Measurements from ENCODE around the gene SPIN2B.
A peak's percentile ranks its signal among the peaks of the same experiment; 100 is the strongest.
"Not testable (repeated sequence)": the region's sequence is repeated elsewhere in the genome, so short reads cannot be mapped to it uniquely, and the experiment has no call there.

SPIN2B gene

DNA sequence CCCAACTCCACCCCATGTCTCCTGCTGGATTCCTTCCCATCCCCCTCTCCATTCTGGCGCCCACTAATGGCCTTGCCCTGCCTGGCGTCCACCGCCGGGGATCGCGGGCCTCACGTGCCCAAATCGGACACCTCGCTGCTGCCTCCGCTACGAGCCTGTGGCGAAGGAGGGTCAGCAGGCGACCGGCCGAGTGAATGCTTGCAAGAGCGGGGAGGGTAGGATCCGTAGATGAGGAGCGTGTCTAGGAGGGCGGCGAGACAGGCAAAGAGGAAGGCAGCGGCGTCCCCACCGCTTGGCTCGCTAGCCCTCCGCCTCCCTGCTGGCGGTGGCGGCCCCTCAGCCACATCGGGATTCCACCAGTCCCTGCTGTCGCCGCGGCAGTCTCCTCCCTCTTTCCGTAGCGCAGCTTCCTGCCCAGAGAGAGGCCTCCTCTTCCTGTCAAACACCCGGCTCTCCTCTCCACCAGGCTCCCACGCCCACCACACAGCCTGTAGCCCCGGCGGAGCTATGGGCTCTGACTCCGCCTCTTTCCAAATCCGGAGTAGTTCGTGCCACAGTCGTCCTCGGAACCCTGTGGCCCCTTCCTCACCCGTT, at the start of gene SPIN2B:
TSS of gene SPIN2B (minus strand) at position 387 of the 594 bp plus-strand sequence.
- DNase-seq = peak; percentile 71

DNA sequence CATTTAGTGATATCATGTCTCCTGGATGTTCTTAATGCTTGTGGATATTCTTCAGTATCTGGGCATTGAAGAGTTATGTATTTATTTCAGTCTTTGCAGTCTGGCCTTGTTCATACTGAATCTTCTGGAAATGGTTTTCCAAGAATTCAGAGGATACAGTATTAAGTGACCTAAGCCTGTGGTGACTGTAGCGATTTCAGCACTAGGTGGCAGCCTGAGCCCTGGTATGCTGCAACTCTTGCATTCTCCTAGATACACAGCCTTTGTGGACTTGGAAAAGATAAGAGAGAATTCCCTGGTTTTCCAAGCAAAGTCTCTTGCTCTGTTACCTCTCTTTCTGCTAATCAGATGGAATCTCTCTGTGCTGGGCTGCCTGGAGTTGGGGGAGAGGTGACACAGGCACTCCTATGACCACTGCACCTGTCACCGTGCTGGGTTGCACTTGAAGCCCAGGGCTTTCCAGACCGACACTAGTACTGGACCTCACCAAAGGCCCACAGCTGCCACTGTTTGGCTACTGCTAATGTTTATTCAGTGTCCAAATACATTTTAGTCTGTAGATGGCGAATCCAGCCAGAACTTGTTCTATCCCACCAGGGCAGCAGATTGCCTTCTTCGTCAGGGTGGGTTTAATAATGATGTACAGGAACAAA, 35.2 kb upstream of the SPIN2B start:
- no peak for DNase-seq

DNA sequence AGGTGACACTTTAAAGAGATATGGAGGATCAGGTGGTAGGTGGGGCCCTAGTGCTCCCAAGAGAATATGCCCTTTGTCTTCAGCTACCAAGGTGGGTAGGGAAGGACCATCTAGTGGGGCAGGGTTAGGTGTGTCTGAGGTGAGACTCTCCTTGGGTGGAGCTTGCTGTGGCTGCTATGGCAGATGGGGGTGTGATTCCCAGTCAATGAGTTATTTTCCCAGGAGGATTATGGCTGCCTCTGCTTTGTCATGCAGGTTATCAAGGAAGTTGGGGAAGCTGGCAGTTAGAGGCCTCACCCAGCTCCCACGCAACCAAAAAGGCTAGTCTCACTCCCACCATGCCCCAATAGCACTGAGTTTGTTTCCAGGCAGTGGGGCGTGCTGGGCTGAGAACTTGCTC, 33.8 kb upstream of the SPIN2B start:
- DNase-seq = no peak

DNA sequence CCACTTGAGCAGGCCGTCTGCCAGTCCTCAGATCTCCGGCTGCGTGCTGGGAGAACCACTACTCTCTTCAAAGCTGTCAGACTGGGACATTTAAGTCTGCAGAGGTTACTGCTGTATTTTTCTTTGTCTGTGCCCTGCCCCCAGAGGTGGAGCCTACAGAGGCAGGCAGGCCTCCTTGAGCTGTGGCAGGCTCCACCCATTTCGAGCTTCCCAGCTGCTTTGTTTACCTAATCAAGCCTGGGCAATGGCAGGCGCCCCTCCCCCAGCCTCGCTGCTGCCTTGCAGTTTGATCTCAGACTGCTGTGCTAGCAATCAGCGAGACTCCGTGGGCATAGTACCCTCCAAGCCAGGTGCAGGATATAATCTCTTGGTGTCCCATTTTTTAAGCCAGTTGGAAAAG, 30.9 kb upstream of the SPIN2B start:
- not testable (repeated sequence) for DNase-seq

DNA sequence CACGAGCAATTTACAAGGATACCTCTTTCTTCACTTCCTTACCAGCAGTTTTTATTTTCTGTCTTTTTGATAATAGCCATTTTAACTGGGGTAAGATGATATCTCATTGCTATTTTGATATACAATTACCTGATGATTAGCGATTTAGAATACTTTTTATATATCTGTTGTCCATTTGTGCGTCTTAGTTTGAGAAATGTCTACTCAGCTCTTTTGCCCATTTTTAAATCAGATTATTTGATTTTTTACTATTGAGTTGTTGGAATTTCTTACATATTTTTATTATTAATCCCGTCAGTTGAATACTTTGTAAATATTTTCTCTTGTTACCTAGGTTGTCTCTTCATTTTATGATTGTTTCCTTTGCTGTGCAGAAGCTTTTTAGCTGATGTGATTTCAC, 17.3 kb upstream of the SPIN2B start:
- no peak for DNase-seq

DNA sequence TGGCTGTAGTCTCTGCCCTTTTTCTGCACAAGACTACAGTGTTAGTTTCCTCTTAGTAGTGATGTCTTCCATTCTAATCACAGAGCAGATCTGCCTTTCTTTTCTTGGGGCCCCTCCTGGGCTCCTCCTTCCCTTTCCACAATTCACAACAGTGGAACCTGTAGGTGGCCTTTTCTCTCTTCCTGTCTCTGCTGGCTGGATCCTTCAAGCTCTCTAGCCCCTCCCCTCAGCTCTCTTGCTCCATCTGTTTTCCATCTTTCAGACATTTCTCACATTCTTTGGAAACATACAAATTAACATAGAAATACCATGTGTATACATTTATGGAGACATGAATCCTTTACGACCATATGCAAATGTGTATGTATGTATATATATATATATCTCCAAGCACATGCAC, 16.2 kb upstream of the SPIN2B start:
- DNase-seq = no peak

DNA sequence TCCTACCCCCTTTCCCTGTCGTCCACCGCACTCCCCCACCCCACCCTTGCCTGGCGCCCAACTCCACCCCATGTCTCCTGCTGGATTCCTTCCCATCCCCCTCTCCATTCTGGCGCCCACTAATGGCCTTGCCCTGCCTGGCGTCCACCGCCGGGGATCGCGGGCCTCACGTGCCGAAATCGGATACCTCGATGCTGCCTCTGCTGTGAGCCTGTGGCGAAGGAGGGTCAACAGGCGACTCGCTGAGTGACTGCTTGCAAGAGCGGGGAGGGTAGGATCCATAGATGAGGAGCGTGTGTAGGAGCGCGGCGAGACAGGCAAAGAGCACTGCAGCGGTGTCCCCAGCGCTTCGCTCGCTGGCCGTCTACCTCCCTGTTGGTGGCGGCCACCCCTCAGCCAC, 15.7 kb upstream of the SPIN2B start, which contains the start of gene SPIN2A:
TSS of gene SPIN2A (minus strand) at position 325 of the 400 bp plus-strand sequence. CDS start 800 bp downstream, outside the sequence.
- DNase-seq = not testable (repeated sequence)

DNA sequence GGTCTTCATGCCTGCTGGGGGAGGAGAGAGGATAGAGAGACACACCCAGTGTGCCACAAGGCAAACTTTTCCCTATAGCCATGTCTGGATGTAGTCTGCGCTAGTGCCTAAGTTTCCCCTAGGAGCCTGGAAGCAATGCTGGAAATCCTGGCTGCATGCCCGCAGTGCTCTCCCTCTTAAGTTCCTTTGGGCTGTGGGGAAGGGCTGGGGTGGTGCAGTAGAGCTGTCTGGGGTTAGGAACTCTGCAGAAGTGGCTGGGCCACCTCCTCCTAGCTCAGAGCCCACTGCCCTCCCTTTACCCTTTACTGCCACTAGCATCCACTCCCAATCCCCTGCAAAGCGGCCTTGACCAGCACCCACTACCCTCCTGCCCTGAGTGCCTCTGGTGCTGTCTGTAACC, 15.2 kb upstream of the SPIN2B start:
- DNase-seq = not testable (repeated sequence)

DNA sequence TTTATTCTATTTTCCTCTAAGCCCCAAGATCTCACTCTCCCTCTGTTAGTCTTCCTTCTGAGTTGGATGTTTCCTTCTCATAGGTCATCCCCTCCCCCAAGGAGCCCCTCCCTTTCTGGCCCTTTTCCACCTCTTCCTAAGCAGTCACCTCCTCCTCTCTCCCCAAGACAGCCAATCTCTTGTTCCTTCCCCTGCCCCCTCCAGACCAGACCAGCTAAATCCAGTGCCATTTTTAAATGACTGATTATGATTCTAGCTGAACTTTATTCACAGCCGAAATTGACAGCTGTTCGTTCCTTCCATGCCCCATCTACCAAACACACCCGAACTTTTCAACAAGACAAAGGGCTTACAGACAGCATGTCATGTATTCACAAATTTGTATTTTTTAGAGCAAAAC, 13.9 kb upstream of the SPIN2B start:
- DNase-seq = no peak

DNA sequence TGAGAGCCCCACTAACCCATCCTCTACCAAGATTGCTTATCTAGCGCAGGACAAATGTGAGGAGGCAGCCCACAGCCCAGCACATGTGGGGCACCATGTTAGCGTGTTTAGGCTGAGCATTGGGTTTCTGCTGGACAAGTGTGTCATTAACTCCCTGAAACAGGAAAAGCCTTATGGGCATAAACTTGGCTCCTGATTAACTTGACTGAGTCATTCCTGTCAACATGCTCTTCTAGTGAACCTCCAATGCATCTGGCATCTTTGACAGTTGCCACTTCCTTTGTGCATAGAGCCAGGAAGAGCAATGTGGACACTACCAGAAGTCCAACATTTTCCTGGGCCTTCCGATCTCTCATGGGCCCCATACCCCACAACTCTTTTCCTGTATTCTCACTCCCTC, 13.4 kb upstream of the SPIN2B start:
- no peak for DNase-seq

DNA sequence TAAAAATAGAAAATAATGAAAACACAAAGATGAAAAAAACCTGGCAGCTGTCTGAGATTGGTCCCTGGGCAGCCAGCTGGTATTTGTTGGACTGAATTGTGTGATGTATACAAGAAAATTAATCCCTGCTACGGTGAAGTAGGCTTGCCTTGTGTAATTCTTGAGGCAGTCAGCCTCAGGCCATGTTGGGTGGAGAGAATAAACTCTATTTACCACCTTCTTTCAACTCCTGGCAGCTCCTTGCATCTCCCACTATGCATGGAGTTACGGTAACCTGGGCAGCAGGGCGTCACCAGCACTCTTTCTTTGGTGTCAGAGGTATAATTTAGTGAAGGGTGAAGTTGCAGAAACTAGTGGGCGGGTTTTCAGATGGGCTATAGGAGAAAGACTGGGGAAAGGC, 12.4 kb upstream of the SPIN2B start:
- no peak for DNase-seq

DNA sequence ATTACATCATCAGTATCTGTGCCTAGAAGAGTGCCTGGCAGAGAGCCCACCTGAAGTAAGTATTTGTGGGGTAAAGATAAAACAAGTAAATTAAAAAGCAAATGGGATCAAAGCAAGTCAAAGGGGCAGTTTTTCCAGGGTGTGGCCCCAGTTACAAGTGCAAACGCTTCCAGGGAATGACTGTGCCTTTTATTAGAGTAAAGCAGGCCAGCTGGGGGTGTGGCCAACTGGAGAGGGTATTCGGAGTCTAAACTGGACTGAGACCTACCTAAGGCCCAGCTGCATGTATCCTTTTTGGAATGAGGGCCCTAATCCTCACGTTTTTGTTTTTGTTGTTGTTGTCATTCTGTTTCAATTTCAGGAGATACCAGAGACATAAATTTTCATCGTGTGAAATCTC, 11.9 kb upstream of the SPIN2B start:
- DNase-seq = not testable (repeated sequence)

DNA sequence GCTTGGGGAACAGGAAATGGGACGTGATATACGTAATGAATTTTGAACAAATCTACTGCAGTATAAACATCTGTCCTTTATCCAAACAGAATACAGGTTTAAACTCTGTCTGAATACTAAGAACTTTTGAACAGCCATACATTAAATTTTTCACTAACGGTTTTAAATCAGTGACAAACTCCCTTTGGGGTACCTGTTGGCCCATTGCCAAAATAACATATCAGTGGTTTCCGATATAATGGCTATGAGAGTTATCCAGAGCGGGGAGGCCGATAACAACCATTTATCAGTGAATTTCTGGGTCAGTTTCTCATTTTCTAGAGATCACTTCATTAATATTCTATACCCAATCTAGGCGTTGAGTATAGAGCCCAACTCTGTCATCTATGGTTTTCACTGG, 10.7 kb upstream of the SPIN2B start:
- DNase-seq = no peak

DNA sequence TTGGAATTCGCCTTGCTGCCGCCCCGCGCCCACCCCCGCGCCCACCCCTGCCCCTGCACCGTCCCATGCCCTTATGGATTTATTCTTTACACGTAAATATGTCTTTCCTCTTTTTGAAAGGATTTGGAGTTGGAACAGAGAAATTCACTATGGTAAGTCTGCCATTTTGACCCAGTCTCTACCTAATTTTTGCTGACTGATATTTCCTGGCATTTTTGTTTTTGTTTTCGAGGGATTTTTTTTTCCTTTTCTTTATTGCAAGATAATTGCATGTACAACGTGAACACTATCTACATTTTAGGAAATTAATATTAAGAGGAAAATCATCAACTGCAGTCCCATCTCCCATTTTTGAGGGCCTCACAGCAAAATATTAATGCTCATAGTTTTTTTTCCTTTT, 468 bp upstream of the SPIN2B start:
- no peak for DNase-seq

DNA sequence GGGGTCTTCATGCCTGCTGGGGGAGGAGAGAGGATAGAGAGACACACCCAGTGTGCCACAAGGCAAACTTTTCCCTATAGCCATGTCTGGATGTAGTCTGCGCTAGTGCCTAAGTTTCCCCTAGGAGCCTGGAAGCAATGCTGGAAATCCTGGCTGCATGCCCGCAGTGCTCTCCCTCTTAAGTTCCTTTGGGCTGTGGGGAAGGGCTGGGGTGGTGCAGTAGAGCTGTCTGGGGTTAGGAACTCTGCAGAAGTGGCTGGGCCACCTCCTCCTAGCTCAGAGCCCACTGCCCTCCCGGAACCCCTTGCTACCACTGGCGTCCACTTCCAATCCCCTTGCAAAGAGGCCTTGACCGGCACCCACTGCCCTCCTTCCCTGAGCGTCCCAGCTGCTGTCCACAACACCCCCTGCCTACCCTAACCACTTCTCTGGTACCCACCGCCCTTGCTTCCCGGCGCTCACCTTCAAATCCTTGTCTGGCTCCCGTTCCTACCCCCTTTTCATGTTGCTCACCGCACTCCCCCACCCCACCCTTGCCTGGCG, 658 bp downstream of the SPIN2B start:
- DNase-seq = not testable (repeated sequence)

DNA sequence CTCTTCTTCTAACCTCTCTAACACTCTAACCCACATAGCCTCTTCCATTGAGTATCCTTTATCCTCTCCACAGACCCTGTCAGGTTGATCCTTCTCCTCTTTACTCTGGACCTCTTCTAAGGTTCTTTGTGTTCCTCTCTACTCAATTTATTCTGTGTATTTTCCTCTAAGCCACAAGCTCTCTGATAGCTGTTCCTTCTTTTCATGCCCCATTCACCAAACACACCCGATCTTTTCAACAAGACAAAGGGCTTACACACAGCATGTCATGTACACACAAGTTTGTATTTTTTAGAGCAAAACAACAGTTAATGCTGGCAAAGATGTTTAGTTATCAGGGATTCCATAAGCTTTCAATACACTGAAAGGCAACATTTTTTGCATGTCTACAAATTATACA, 1.9 kb downstream of the SPIN2B start:
- DNase-seq = no peak

DNA sequence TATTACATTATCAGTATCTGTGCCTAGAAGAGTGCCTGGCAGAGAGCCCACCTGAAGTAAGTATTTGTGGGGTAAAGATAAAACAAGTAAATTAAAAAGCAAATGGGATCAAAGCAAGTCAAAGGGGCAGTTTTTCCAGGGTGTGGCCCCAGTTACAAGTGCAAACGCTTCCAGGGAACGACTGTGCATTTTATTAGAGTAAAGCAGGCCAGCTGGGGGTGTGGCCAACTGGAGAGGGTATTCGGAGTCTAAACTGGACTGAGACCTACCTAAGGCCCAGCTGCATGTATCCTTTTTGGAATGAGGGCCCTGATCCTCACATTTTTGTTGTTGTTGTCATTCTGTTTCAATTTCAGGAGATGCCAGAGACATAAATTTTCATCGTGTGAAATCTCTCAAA, 3.8 kb downstream of the SPIN2B start:
- not testable (repeated sequence) for DNase-seq

DNA sequence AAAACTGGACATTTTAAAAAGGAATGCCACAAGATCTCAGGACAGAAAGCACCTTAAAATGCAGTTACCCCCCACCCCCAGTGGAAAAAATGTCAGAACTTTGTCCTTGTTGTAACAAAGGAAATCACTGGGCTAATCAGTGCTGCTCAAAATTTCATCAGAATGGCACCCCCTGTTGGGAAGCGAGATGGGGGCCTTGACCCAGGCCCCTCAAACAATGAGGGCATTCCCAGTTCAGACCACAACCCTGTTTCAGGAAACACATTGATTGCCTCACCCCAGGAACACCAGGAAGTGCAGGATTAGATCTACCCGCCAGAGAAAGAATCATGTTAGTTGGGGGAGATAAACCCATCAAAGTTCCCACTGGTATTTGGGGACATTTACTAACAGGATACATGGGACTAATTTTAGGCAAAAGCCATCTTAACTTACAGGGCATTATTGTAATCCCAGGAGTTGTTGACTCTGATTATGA, 16.4 kb downstream of the SPIN2B start:
- no peak for DNase-seq

DNA sequence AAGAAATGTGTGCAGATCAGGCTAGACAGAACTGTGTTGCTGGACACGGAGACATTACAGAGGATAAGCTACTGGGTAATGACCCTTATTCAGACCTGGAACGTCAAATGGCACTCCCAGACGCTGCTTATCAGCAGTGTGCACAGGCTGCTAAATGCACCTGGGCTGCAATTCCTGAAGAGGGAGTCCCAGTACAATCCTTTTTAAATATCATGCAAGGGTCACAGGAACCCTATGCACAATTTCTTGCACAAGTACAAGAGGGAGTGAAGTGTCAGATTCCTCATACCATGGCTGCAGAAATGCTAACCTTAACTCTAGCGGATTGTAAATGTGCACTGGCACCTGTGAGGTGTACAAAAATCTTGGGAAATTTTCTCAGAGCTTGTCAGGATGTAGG, 16.9 kb downstream of the SPIN2B start:
- DNase-seq = no peak

DNA sequence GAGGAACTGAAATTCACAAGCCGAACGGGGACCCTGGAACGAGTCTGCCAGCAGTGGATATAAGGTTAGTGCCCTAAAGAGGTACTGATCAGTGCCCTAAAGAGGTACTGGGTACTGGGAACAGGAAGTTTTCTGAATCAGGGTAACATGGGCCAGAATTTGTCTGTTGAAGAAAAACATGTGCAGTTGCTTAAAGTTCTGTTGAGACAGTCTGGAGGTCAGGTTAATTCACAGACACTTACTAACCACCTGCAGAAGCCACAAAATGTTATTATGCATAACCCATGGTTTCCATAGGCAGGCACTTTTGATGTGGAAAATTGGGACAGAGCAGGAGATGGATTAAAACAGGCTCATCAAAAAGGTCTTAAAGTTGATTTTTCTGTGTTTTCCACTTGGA, 17.9 kb downstream of the SPIN2B start:
- no peak for DNase-seq

DNA sequence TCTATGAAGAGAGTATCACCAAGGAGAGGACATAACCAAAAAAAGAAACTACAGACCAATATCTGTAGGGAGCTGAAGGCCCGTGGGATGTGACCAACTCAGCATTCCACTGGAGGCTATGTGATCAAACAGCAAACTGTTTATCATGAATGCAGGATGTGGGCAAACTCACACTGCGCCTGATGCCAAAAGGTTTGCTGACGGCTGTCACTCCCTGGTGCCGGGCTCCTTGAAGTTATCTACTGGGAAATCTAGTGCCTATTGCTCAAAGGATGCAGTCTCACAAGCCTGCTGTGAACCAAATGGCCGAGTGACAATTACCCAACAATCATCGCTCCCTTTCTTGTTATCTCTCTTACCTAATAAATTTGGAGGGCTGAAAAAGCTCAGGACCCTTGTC, 18.4 kb downstream of the SPIN2B start:
- not testable (repeated sequence) for DNase-seq

DNA sequence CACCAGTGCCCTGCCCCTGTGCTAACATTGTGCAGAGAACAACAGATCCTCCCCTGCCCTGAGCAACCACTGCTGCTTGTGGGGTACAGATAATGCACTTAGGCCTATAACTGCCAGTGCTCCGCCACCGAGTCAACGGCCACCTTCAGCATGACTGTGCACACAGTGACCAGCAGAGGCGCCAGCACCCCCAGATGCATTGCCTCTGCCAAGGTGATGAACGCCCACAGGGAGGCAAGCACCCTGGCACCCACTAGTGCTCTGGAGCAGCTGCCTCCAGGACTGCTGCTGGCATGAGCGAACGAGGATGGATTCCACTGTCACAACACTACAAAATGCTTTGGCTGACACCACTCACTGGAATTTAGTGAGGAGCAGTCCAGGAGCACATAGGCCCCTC, 38.2 kb downstream of the SPIN2B start:
- DNase-seq = no peak

DNA sequence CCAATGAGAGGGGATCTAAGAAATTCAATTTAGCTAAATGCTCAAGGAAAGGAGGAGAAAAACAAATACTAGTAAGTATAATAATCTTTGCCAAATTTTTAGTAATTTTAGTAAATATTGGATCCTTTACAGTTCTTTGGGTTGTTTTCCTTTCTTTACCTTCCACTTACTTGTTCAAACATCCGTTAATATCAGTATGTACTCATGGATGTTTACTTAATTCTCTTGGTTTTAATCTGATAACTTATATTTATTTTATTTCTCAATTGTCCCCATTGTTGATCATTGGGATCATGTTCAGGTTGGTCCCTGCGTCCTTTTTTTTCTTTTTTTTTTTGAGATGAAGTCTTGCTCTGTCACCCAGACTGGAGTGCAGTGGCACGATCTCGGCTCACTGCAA, 46.9 kb downstream of the SPIN2B start:
- no peak for DNase-seq

DNA sequence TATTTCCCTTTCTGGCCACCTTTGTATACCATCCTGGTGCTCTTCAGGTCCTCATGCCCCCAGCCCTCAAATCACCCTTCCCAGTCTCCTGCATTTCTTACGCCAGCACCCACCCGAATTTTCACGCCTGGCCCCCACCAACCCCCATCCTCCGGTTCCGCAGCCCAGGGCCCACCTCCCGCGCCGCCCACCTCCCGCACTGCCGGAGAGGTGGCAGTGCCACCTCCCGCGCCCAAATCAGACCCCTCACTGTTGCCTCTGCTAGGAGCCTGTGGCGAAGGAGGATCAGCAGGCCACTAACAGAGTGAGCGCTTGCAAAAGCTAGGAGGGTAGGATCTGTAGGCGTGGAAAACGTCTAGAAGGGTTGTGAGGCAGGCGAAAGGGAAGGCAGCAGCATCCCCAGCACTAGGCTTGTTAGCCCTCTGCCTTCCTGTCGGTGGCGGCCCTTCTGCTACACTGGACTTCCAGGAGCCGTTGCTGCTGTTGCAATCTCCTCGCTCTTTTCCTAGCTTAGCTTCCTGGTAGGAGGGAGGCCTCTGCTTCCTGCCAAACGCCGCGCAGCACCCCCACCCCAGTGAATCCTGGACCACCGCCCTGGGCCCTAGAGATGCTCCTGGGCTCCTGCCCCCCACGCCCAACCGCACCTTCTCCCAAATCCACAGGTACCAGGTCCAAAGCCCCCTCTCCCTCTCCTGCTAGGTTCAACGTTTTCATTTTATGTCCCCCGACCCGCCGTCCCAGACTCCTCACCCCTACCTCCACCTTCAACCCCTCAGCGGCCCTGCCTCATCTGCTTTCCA, 51.0 kb downstream of the SPIN2B start:
- DNase-seq = no peak
